ENCODE results near the gene SLC6A20.

The SLC6A20 gene

DNA sequence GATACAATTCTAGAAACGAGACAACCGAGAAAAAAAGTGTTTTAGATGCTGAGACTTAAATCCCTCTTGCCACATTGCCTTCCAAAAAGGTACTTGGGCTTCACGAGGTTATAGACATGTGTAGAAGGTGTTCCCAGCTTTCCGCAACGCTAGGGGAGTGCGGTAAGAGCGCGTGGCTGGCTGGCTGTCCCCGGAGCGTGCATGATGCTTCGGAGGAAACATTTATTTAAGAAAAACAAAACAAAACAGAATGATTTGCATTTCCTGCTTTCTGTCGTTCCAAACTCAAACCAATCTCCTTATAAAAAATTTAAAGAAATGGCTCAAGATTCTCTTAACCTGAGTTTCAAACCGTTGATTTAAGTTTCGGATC lies 841 bp downstream of the SLC6A20 start:
- Histone ChIP-seq H3K27ac (ENCODE audit: low read length) (no peak overlapping the region), H3K36me3 (ENCODE audit: insufficient read depth, low read length) (peaks cover 1% of the 10 kb centered on the region; the same call in 1 of the 2 replicates), H2AFZ (ENCODE audit: low read depth, low read length) (no peak overlapping the region), H3K27me3 (ENCODE audit: insufficient read depth, low read length, poor library complexity) (no peaks in the 10 kb centered on the region), H3K4me3 (ENCODE audit: low read depth in 1 of 2, low read length in 2 of 2) (no peak overlapping the region), H3K79me2 (ENCODE audit: insufficient read depth, low read length) (no peaks in the 10 kb centered on the region), H3K9ac (ENCODE audit: low read depth, low read length) (no peak overlapping the region), H4K20me1 (ENCODE audit: insufficient read depth, low read length) (no peaks in the 10 kb centered on the region), H3K9me3 (ENCODE audit: insufficient read depth, low read length, severe bottlenecking) (no peaks in the 10 kb centered on the region), H3K4me1 (ENCODE audit: insufficient read depth, low read length) (peaks cover 5% of the 10 kb centered on the region), H3K4me2 (ENCODE audit: insufficient read depth, low read length) (no peak overlapping the region)
- ATAC-seq (ENCODE audit: insufficient read depth, low read depth), result no peak
- TF ChIP-seq EZH2 (IDR thresholded peaks at IDR 0.05; ENCODE audit: borderline replicate concordance, low read depth, low read length, severe bottlenecking), result no peak
- TF ChIP-seq, protein P1, sequence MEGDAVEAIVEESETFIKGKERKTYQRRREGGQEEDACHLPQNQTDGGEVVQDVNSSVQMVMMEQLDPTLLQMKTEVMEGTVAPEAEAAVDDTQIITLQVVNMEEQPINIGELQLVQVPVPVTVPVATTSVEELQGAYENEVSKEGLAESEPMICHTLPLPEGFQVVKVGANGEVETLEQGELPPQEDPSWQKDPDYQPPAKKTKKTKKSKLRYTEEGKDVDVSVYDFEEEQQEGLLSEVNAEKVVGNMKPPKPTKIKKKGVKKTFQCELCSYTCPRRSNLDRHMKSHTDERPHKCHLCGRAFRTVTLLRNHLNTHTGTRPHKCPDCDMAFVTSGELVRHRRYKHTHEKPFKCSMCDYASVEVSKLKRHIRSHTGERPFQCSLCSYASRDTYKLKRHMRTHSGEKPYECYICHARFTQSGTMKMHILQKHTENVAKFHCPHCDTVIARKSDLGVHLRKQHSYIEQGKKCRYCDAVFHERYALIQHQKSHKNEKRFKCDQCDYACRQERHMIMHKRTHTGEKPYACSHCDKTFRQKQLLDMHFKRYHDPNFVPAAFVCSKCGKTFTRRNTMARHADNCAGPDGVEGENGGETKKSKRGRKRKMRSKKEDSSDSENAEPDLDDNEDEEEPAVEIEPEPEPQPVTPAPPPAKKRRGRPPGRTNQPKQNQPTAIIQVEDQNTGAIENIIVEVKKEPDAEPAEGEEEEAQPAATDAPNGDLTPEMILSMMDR (IDR thresholded peaks at IDR 0.05; ENCODE audit: borderline replicate concordance, extremely low read depth, low read length, poor library complexity, severe bottlenecking), result no peak
- DNase-seq, result no peak

DNA sequence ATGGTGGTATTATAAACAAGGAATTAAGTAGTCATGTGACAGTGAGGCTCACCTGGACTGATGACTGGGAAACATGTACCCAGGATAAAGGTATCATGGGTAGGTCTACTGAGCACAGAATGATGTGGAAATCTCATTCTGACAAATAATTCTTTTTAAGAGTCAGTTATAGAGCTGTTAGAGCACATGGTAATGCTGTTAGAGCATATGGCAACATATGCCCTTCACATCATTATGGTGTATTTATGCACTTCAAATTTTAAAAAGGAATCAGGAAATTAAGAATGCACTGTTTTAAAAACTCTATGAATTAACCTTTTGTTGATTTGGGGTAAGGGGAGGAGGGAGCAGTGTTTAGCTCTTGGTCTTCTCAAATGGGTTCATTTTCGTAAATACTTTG lies 1.7 kb downstream of the SLC6A20 start:
- Histone ChIP-seq H3K9ac (ENCODE audit: low read depth, low read length) (no peak overlapping the region), H3K79me2 (ENCODE audit: insufficient read depth, low read length) (no peaks in the 10 kb centered on the region), H3K27me3 (ENCODE audit: insufficient read depth, low read length, poor library complexity) (no peaks in the 10 kb centered on the region), H2AFZ (ENCODE audit: low read depth, low read length) (no peak overlapping the region), H3K4me3 (ENCODE audit: low read depth in 1 of 2, low read length in 2 of 2) (no peak overlapping the region), H3K4me1 (ENCODE audit: insufficient read depth, low read length) (peaks cover 7% of the 10 kb centered on the region), H4K20me1 (ENCODE audit: insufficient read depth, low read length) (no peaks in the 10 kb centered on the region), H3K36me3 (ENCODE audit: insufficient read depth, low read length) (no peaks in the 10 kb centered on the region), H3K4me2 (ENCODE audit: insufficient read depth, low read length) (no peak overlapping the region), H3K9me3 (ENCODE audit: insufficient read depth, low read length, severe bottlenecking) (peaks cover 3% of the 10 kb centered on the region), H3K27ac (ENCODE audit: low read length) (no peak overlapping the region)
- DNase-seq (no peak), ATAC-seq (ENCODE audit: insufficient read depth, low read depth) (no peak)
- TF ChIP-seq, protein P1 (IDR thresholded peaks at IDR 0.05; ENCODE audit: borderline replicate concordance, extremely low read depth, low read length, poor library complexity, severe bottlenecking), result no peak
- no peak for TF ChIP-seq EZH2 (IDR thresholded peaks at IDR 0.05; ENCODE audit: borderline replicate concordance, low read depth, low read length, severe bottlenecking)

DNA sequence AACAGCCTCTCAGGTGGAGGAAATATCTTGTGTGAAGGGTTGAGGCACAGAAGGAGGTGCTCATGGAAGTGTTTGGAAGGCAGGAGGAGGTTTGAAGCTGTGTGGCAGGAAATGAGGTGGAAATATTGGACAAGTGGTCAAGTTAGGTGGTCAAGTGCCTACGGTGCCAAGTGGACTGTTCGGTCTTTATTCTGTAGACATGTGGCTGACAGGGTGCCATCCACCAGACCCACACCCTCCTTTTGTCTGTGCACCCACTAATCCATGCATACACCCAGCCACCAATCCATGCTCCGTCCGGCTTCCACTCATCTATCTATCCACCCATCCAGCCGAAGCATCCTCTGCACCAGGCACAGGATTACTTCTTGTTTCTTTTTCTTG lies 2.2 kb downstream of the SLC6A20 start:
- H4K20me1 ChIP-seq (ENCODE audit: insufficient read depth, low read length), result no peaks in the 10 kb centered on the region
- no peak overlapping the region for H3K9ac ChIP-seq (ENCODE audit: low read depth, low read length)
- H3K4me1 ChIP-seq (ENCODE audit: insufficient read depth, low read length), result peaks cover 7% of the 10 kb centered on the region
- H3K27me3 ChIP-seq (ENCODE audit: insufficient read depth, low read length, poor library complexity), result no peaks in the 10 kb centered on the region
- H3K4me2 ChIP-seq (ENCODE audit: insufficient read depth, low read length), result no peak overlapping the region
- H3K27ac ChIP-seq (ENCODE audit: low read length), result no peak overlapping the region
- TF ChIP-seq, protein P1 (IDR thresholded peaks at IDR 0.05; ENCODE audit: borderline replicate concordance, extremely low read depth, low read length, poor library complexity, severe bottlenecking), result no peak
- no peak for TF ChIP-seq EZH2 (IDR thresholded peaks at IDR 0.05; ENCODE audit: borderline replicate concordance, low read depth, low read length, severe bottlenecking)
- H3K36me3 ChIP-seq (ENCODE audit: insufficient read depth, low read length), result no peaks in the 10 kb centered on the region
- no peaks in the 10 kb centered on the region for H3K79me2 ChIP-seq (ENCODE audit: insufficient read depth, low read length)
- ATAC-seq (ENCODE audit: insufficient read depth, low read depth), result no peak
- H3K9me3 ChIP-seq (ENCODE audit: insufficient read depth, low read length, severe bottlenecking), result peaks cover 6% of the 10 kb centered on the region
- H3K4me3 ChIP-seq (ENCODE audit: low read depth in 1 of 2, low read length in 2 of 2), result no peak overlapping the region
- no peak overlapping the region for H2AFZ ChIP-seq (ENCODE audit: low read depth, low read length)
- no peak for DNase-seq
